Measurements from ENCODE around the gene KCNQ1. TPM values are rescaled to one million over a fixed set of nuclear protein-coding genes. Genes with fewer than 3 reads are reported as not detected.

Gene KCNQ1
- total RNA-seq, 1 experiment from 2014 or later = 2.3 TPM

DNA sequence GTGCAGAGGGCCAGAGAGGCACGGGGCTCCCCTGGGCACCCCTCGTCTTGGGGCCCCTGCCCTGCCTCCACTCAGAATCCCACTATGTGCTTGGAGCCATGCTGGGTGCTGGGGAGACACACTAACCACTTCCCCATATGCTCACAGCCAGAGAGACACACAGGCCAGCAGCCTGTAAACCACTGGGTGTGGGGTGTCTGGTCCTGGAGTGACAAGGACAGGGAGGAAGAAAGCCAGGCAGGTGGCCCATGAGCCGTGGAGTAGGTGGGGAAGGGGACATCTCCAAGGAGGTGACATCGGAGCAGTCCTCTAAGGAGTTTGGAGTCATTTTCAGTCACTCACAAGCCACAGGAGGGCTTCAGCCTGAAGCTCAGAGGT is 381.9 kb downstream of the KCNQ1 start:
- Mint-ChIP-seq H3K36me3 (ENCODE audit: insufficient read depth in 1 of 3, low read depth in 3 of 3) (peaks cover 16 to 35% (median 27%) of the 10 kb centered on the region in 3 experiments), H3K27ac (0 out of 7 replicates have a peak overlapping the region, but pooled peaks of 1 of the 3 experiments have one; percentile 53), H3K9me3 (peaks cover 35% of the 10 kb centered on the region in 2 experiments), H3K4me1 (peaks cover 18% of the 10 kb centered on the region in 2 experiments), H3K27me3 (ENCODE audit: low read depth) (peaks cover 87% of the 10 kb centered on the region), H3K4me3 (no peak overlapping the region)
- Histone ChIP-seq H3K27me3 (ENCODE audit: insufficient read depth, low read length) (no peaks in the 10 kb centered on the region; the same call in 1 of the 2 replicates), H3K23me2 (ENCODE audit: insufficient read length, low read depth, low read length, poor library complexity, severe bottlenecking) (no peaks in the 10 kb centered on the region), H2BK5ac (ENCODE audit: insufficient read length, low read length) (no peak overlapping the region), H2BK120ac (ENCODE audit: low read depth, low read length, poor library complexity, severe bottlenecking) (no peak overlapping the region), H3K4me2 (ENCODE audit: insufficient read depth, insufficient read length, low read length) (no peak overlapping the region), H4K91ac (ENCODE audit: insufficient read length, low read depth, low read length) (no peak overlapping the region), H3T11ph (ENCODE audit: low read length) (no peak overlapping the region), H2AK5ac (ENCODE audit: insufficient read length, low read length) (no peak overlapping the region), H3K4ac (ENCODE audit: low read depth, low read length) (no peak overlapping the region), H3K14ac (ENCODE audit: insufficient read depth, low read length) (peak overlapping the region; percentile 58), H3K9me3 (ENCODE audit: control insufficient read depth, low read depth, low read length) (no peaks in the 10 kb centered on the region), H3K18ac (ENCODE audit: insufficient read length, low read depth, low read length) (no peak overlapping the region), H4K5ac (ENCODE audit: insufficient read length, low read depth, low read length) (no peak overlapping the region), H3K9ac (ENCODE audit: extremely low read depth, insufficient read length, low read length) (no peak overlapping the region), H3K79me2 (ENCODE audit: insufficient read depth, low read length) (no peaks in the 10 kb centered on the region), H3K23ac (ENCODE audit: insufficient read length, low read depth, low read length) (no peak overlapping the region), H2BK15ac (ENCODE audit: low read depth, low read length) (no peak overlapping the region), H3K56ac (ENCODE audit: insufficient read length, low read depth, low read length) (no peak overlapping the region), H3K27ac (ENCODE audit: insufficient read length, low read depth, low read length) (no peak overlapping the region), H3K4me1 (ENCODE audit: insufficient read depth, low read length) (peaks cover 3% of the 10 kb centered on the region; the same call in 1 of the 2 replicates), H3K79me1 (ENCODE audit: insufficient read depth, low read depth, low read length, poor library complexity, severe bottlenecking) (no peaks in the 10 kb centered on the region), H2BK20ac (ENCODE audit: low read depth, low read length, poor library complexity, severe bottlenecking) (no peak overlapping the region), H4K20me1 (ENCODE audit: control insufficient read depth, insufficient read depth, insufficient read length) (no peaks in the 10 kb centered on the region), H4K8ac (replicated peaks; ENCODE audit: insufficient read length, low read depth, low read length) (no peak overlapping the region), H2BK12ac (ENCODE audit: insufficient read length, low read depth, low read length) (no peak overlapping the region), H2AFZ (ENCODE audit: low read length) (no peak overlapping the region)
- no peak for DNase-seq
- TF ChIP-seq, protein P1, sequence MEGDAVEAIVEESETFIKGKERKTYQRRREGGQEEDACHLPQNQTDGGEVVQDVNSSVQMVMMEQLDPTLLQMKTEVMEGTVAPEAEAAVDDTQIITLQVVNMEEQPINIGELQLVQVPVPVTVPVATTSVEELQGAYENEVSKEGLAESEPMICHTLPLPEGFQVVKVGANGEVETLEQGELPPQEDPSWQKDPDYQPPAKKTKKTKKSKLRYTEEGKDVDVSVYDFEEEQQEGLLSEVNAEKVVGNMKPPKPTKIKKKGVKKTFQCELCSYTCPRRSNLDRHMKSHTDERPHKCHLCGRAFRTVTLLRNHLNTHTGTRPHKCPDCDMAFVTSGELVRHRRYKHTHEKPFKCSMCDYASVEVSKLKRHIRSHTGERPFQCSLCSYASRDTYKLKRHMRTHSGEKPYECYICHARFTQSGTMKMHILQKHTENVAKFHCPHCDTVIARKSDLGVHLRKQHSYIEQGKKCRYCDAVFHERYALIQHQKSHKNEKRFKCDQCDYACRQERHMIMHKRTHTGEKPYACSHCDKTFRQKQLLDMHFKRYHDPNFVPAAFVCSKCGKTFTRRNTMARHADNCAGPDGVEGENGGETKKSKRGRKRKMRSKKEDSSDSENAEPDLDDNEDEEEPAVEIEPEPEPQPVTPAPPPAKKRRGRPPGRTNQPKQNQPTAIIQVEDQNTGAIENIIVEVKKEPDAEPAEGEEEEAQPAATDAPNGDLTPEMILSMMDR (conservative IDR thresholded peaks at IDR 0.05) = no peak
- no CpG with 5 or more reads among the region's 4 CpGs for WGBS (ENCODE audit: extremely low coverage, insufficient read length, low lambda C conversion rate)

All from H9 (cell line).